SU-DHL-6 (cell line): ENCODE measurements around the gene RPH3AL.

Source experiments
- H2AFZ ChIP-seq: fragments of 200-600 bp; sonication (generic); 2 replicates; pipeline ENCODE4 v1.6.1; 2014; ENCODE audit warnings: low read depth, mild to moderate bottlenecking, moderate library complexity, mixed read lengths, antibody characterized with exemption, low read length; ENCODE audit not compliant: severe bottlenecking
- H3F3A ChIP-seq: fragments of 200-600 bp; shearing (Covaris generic); 2 replicates; pipeline ENCODE4 v1.6.0; 2016; ENCODE audit warnings: antibody characterized with exemption, mild to moderate bottlenecking; ENCODE audit not compliant: insufficient read depth
- H3K27ac ChIP-seq: fragments of 200-600 bp; sonication (generic); 2 replicates; pipeline ENCODE4 v1.5.1; 2016; ENCODE audit warnings: low read depth, mild to moderate bottlenecking, low read length, moderate library complexity, mixed read lengths
- H3K27me3 ChIP-seq: fragments of 200-600 bp; sonication (generic), shearing (Covaris generic); 2 replicates; pipeline ENCODE4 v1.6.0; 2014; ENCODE audit warnings: mild to moderate bottlenecking, low read length
- H3K36me3 ChIP-seq: fragments of 200-600 bp; sonication (generic); 2 replicates; pipeline ENCODE4 v1.6.1; 2014; ENCODE audit warnings: mild to moderate bottlenecking, low read length, mixed read lengths
- H3K4me2 ChIP-seq: fragments of 300-600, 200-600 bp; shearing (Covaris generic), sonication (generic); 2 replicates; pipeline ENCODE4 v1.6.0; 2014; ENCODE audit warnings: low read length, low read depth, mild to moderate bottlenecking; ENCODE audit not compliant: poor library complexity, severe bottlenecking
- H3K4me3 ChIP-seq: fragments of 200-600 bp; sonication (generic); 2 replicates; pipeline ENCODE4 v1.5.1; 2014; ENCODE audit warnings: antibody characterized with exemption, low read length, mild to moderate bottlenecking, mixed read lengths; ENCODE audit not compliant: insufficient read depth, poor library complexity, severe bottlenecking
- H3K79me2 ChIP-seq: fragments of 200-600 bp; sonication (generic); 2 replicates; pipeline ENCODE4 v1.6.1; 2014; ENCODE audit warnings: mild to moderate bottlenecking, low read length, moderate library complexity; ENCODE audit not compliant: insufficient read depth
- H3K9ac ChIP-seq: fragments of 200-600 bp; sonication (generic); 2 replicates; pipeline ENCODE4 v1.7.0; 2014; ENCODE audit warnings: mild to moderate bottlenecking, low read length
- H3K9me2 ChIP-seq: fragments of 200-600 bp; sonication (generic); replicated peaks from 2 replicates; pipeline ENCODE4 v1.6.1; 2014; ENCODE audit warnings: low read length; ENCODE audit not compliant: insufficient read depth
- H3K9me3 ChIP-seq: fragments of 200-600 bp; sonication (generic); 2 replicates; pipeline ENCODE4 v1.6.1; 2014; ENCODE audit warnings: low read length, mixed read lengths; ENCODE audit not compliant: insufficient read depth
- H4K20me1 ChIP-seq: fragments of 200-600 bp; sonication (generic); 2 replicates; pipeline ENCODE4 v1.6.1; 2014; ENCODE audit warnings: low read depth, mild to moderate bottlenecking, antibody characterized with exemption, low read length, moderate library complexity, mixed read lengths
- EZH2phosphoT487 ChIP-seq: fragments of 200-600 bp; sonication (generic), shearing (Covaris generic); conservative IDR thresholded peaks from 2 replicates; pipeline ENCODE4 v1.6.1; 2018; ENCODE audit warnings: mild to moderate bottlenecking, antibody characterized with exemption, low read length, moderate library complexity, mixed read lengths
- TF ChIP-seq, protein P1 (sequence below): fragments of 200-600 bp; sonication (generic); IDR thresholded peaks from one replicate; pipeline ENCODE4 v1.5.1; 2017; ENCODE audit warnings: antibody characterized with exemption, mild to moderate bottlenecking, low read length, moderate library complexity; ENCODE audit not compliant: insufficient read depth, poor library complexity, severe bottlenecking

The RPH3AL gene

DNA sequence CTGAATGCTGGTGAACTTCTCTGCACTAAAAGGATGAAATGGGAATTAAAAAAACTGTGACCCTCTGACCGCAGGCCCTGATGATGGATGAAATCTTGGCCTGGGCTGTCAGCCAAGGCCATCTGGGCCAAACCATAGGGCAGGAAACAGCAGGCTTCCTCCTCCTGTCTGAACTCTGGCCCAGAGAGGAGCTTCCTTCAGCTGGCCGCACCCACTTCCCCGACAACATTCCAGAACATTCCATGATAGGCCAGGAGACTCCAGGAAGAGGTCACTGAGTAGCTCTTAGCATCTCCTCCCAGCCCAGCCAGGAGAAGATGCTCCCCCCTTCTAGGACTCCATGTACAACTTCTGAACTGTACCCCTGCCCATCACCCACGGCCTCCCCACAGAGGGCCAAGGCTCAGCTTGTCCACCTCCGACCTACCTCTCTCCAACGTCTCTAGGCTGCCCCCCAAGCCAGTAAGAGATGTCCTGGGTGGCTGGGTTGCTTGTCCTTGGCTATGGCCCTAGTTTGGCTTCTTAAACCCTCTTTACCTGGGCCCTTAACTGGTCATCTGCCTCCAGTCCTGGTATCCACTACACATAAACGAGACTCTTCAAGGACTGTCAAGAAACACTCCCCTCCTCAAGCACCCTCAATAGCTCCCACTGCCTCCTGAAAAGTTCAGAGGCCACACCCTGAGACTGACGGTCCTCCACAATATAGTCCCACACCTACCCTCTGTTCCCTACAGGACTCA, 1.7 kb downstream of the RPH3AL start:
- no peak overlapping the region for H3K4me3 ChIP-seq
- H3K27me3 ChIP-seq, result no peaks in the 10 kb centered on the region
- no peaks in the 10 kb centered on the region for H3K9me3 ChIP-seq
- TF ChIP-seq EZH2phosphoT487, result no peak
- TF ChIP-seq, protein P1, sequence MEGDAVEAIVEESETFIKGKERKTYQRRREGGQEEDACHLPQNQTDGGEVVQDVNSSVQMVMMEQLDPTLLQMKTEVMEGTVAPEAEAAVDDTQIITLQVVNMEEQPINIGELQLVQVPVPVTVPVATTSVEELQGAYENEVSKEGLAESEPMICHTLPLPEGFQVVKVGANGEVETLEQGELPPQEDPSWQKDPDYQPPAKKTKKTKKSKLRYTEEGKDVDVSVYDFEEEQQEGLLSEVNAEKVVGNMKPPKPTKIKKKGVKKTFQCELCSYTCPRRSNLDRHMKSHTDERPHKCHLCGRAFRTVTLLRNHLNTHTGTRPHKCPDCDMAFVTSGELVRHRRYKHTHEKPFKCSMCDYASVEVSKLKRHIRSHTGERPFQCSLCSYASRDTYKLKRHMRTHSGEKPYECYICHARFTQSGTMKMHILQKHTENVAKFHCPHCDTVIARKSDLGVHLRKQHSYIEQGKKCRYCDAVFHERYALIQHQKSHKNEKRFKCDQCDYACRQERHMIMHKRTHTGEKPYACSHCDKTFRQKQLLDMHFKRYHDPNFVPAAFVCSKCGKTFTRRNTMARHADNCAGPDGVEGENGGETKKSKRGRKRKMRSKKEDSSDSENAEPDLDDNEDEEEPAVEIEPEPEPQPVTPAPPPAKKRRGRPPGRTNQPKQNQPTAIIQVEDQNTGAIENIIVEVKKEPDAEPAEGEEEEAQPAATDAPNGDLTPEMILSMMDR, result no peak
- H4K20me1 ChIP-seq, result no peaks in the 10 kb centered on the region
- no peaks in the 10 kb centered on the region for H3K79me2 ChIP-seq
- H3K9me2 ChIP-seq, result no peaks in the 10 kb centered on the region
- no peak overlapping the region for H3K27ac ChIP-seq
- H3F3A ChIP-seq, result no peaks in the 10 kb centered on the region
- no peak overlapping the region for H2AFZ ChIP-seq
- no peaks in the 10 kb centered on the region for H3K36me3 ChIP-seq
- H3K4me2 ChIP-seq, result no peak overlapping the region
- H3K9ac ChIP-seq, result no peak overlapping the region

DNA sequence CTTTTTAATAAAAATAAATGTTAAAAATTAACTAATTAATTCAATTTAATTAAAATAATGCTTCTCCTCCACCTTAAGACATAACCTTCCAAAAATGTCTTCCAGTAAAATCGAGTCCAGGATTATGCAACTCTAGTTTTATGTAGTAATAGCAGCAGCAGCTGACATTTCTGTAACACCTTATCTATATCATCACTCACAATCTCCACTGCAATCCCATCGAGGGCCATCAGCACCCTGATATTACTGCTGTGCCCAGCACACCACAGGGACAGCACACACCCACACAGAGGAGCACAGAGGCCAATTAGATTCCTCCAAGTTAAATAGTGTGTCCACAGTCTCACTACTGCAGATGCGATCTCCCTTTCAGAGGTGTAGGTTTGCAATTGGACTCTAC, 2.9 kb downstream of the RPH3AL start:
- H3K27ac ChIP-seq, result no peak overlapping the region
- no peak overlapping the region for H3K9ac ChIP-seq
- H3F3A ChIP-seq, result no peaks in the 10 kb centered on the region
- no peaks in the 10 kb centered on the region for H3K36me3 ChIP-seq
- no peak overlapping the region for H3K4me2 ChIP-seq
- H3K9me2 ChIP-seq, result no peaks in the 10 kb centered on the region
- TF ChIP-seq, protein P1, result no peak
- TF ChIP-seq EZH2phosphoT487, result no peak
- no peaks in the 10 kb centered on the region for H3K79me2 ChIP-seq
- no peaks in the 10 kb centered on the region for H3K9me3 ChIP-seq
- no peak overlapping the region for H2AFZ ChIP-seq
- H3K27me3 ChIP-seq, result no peaks in the 10 kb centered on the region
- H4K20me1 ChIP-seq, result no peaks in the 10 kb centered on the region
- no peak overlapping the region for H3K4me3 ChIP-seq

DNA sequence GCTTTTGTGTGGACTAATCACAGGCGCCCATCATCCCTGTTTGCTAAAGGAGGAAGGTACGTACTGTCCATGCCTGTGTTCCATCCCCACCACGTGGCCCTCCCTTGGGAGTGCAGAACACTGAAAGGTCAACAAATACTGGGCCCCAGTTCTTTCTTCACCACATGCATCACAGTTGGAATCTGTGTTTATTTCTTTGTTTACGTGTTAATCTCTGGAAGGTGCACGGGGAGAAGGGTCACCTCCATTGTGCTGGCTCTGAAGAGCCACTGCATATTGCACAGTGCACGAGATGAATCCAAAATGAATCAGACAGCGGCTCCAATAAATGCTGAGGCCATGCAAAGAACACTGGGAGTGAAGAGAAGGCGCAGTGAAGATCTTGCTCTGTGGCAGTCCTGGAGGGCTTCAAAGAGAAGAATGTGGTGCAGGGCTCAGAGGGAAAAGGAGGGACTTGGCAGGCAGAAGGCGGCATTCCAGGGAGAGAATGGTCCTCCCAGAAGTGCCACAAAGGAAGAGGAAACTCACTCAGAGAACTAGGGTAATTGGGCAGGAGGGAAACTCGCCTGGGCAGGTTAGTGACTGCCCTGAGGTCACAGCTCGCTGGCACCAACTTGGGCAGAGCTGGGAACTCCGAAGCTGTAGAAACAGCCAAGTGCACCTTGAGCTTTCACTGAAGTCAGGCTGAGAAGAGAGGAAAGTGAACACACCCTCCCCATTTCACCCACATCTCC, 3.7 kb downstream of the RPH3AL start:
- Histone ChIP-seq H3K27me3 (no peaks in the 10 kb centered on the region), H3K4me2 (no peak overlapping the region), H3K36me3 (no peaks in the 10 kb centered on the region), H3F3A (no peaks in the 10 kb centered on the region), H3K9me3 (no peaks in the 10 kb centered on the region), H3K4me3 (no peak overlapping the region), H3K79me2 (no peaks in the 10 kb centered on the region), H3K27ac (no peak overlapping the region), H3K9ac (no peak overlapping the region), H2AFZ (no peak overlapping the region), H4K20me1 (no peaks in the 10 kb centered on the region), H3K9me2 (no peaks in the 10 kb centered on the region)
- TF ChIP-seq EZH2phosphoT487, result no peak
- TF ChIP-seq, protein P1, result no peak
